H9 (cell line): ENCODE results near the gene FABP1. TPM values are rescaled to one million over a fixed set of nuclear protein-coding genes. Genes with fewer than 3 reads are reported as not detected.

ENCODE experiments used
- DNase-seq: peaks from one replicate; pipeline ENCODE4 v3.0.0-alpha.2; 2017
- H2AFZ ChIP-seq: one replicate; pipeline ENCODE4 v1.6.1; 2013; ENCODE audit warnings: mild to moderate bottlenecking, low read length, control low read depth, moderate library complexity
- H2AK5ac ChIP-seq: 2 replicates; pipeline ENCODE4 v1.6.1; 2013; ENCODE audit warnings: low read length, control low read depth, mixed read lengths; ENCODE audit not compliant: insufficient read length
- H2BK120ac ChIP-seq: one replicate; pipeline ENCODE4 v1.6.1; 2013; ENCODE audit warnings: low read depth, mild to moderate bottlenecking, low read length, control low read depth, inconsistent platforms; ENCODE audit not compliant: poor library complexity, severe bottlenecking
- H2BK12ac ChIP-seq: 2 replicates; pipeline ENCODE4 v1.6.1; 2013; ENCODE audit warnings: low read length, control low read depth, mixed read lengths, low read depth; ENCODE audit not compliant: insufficient read length
- H2BK15ac ChIP-seq: 2 replicates; pipeline ENCODE4 v1.6.1; 2013; ENCODE audit warnings: low read depth, low read length, control low read depth
- H2BK20ac ChIP-seq: one replicate; pipeline ENCODE4 v1.6.1; 2013; ENCODE audit warnings: low read depth, mild to moderate bottlenecking, low read length, control low read depth, inconsistent platforms; ENCODE audit not compliant: poor library complexity, severe bottlenecking
- H2BK5ac ChIP-seq: 2 replicates; pipeline ENCODE4 v1.6.1; 2013; ENCODE audit warnings: low read length, control low read depth, mixed read lengths; ENCODE audit not compliant: insufficient read length
- H3K14ac ChIP-seq: 2 replicates; pipeline ENCODE4 v1.6.1; 2013; ENCODE audit warnings: low read length, control low read depth; ENCODE audit not compliant: insufficient read depth
- H3K18ac ChIP-seq: 2 replicates; pipeline ENCODE4 v1.6.1; 2013; ENCODE audit warnings: low read depth, mild to moderate bottlenecking, mixed read lengths, low read length, control low read depth; ENCODE audit not compliant: insufficient read length
- H3K23ac ChIP-seq: 2 replicates; pipeline ENCODE4 v1.6.1; 2013; ENCODE audit warnings: low read length, control low read depth, mixed read lengths, low read depth; ENCODE audit not compliant: insufficient read length
- H3K23me2 ChIP-seq: 2 replicates; pipeline ENCODE4 v1.6.1; 2013; ENCODE audit warnings: low read depth, mild to moderate bottlenecking, mixed read lengths, low read length, control low read depth; ENCODE audit not compliant: insufficient read length, poor library complexity, severe bottlenecking
- H3K27ac ChIP-seq: 2 replicates; pipeline ENCODE4 v1.5.1; 2013; ENCODE audit warnings: low read length, control low read depth, mixed read lengths, low read depth; ENCODE audit not compliant: insufficient read length
- H3K27me3 ChIP-seq: 2 replicates; pipeline ENCODE4 v1.6.1; 2013; ENCODE audit warnings: low read length, control low read depth, inconsistent platforms; ENCODE audit not compliant: insufficient read depth
- H3K4ac ChIP-seq: 2 replicates; pipeline ENCODE4 v1.6.1; 2013; ENCODE audit warnings: low read depth, mild to moderate bottlenecking, control low read depth, inconsistent platforms, low read length, moderate library complexity
- H3K4me1 ChIP-seq: 2 replicates; pipeline ENCODE4 v1.6.1; 2013; ENCODE audit warnings: low read length, control low read depth, inconsistent platforms; ENCODE audit not compliant: insufficient read depth
- H3K4me2 ChIP-seq: 2 replicates; pipeline ENCODE4 v1.6.1; 2013; ENCODE audit warnings: low read length, control low read depth, mixed read lengths; ENCODE audit not compliant: insufficient read length, insufficient read depth
- H3K56ac ChIP-seq: 2 replicates; pipeline ENCODE4 v1.6.1; 2013; ENCODE audit warnings: low read depth, mild to moderate bottlenecking, mixed read lengths, low read length, control low read depth; ENCODE audit not compliant: insufficient read length
- H3K79me1 ChIP-seq: 2 replicates; pipeline ENCODE4 v1.6.1; 2013; ENCODE audit warnings: low read depth, mild to moderate bottlenecking, moderate library complexity, low read length, control low read depth, inconsistent platforms; ENCODE audit not compliant: insufficient read depth, poor library complexity, severe bottlenecking
- H3K79me2 ChIP-seq: 2 replicates; pipeline ENCODE4 v1.6.1; 2013; ENCODE audit warnings: low read length, control low read depth, inconsistent platforms; ENCODE audit not compliant: insufficient read depth
- H3K9ac ChIP-seq: 2 replicates; pipeline ENCODE4 v1.6.1; 2013; ENCODE audit warnings: low read length, control low read depth, mixed read lengths; ENCODE audit not compliant: insufficient read length; ENCODE audit errors: extremely low read depth
- H3K9me3 ChIP-seq: one replicate; pipeline ENCODE4 v1.6.1; 2013; ENCODE audit warnings: low read depth, low read length, inconsistent platforms; ENCODE audit not compliant: control insufficient read depth
- H3T11ph ChIP-seq: one replicate; pipeline ENCODE4 v1.6.1; 2013; ENCODE audit warnings: mild to moderate bottlenecking, low read length, control low read depth, inconsistent platforms
- H4K20me1 ChIP-seq: one replicate; pipeline ENCODE4 v1.6.1; 2013; ENCODE audit not compliant: control insufficient read depth, insufficient read length, insufficient read depth
- H4K5ac ChIP-seq: 2 replicates; pipeline ENCODE4 v1.6.1; 2013; ENCODE audit warnings: low read depth, mild to moderate bottlenecking, mixed read lengths, low read length, control low read depth; ENCODE audit not compliant: insufficient read length
- H4K8ac ChIP-seq: replicated peaks from 2 replicates; pipeline ENCODE4 v1.6.1; 2013; ENCODE audit warnings: low read length, control low read depth, mixed read lengths, low read depth; ENCODE audit not compliant: insufficient read length
- H4K91ac ChIP-seq: 2 replicates; pipeline ENCODE4 v1.6.1; 2013; ENCODE audit warnings: low read depth, mild to moderate bottlenecking, moderate library complexity, mixed read lengths, low read length, control low read depth; ENCODE audit not compliant: insufficient read length
- H3K27ac Mint-ChIP-seq, 3 experiments: 2 replicates in 2 of 3; 3 replicates in 1 of 3; pipeline ENCODE4 v1.8.0; 2020 to 2021; ENCODE audit warnings: mixed read lengths in 3 of 3, mild to moderate bottlenecking in 1 of 3, moderate library complexity in 1 of 3
- H3K27me3 Mint-ChIP-seq: 2 replicates; pipeline ENCODE4 v1.8.0; 2021; ENCODE audit warnings: low read depth, mild to moderate bottlenecking, moderate library complexity, mixed read lengths
- H3K36me3 Mint-ChIP-seq, 3 experiments: 2 replicates in 2 of 3; 3 replicates in 1 of 3; pipeline ENCODE4 v1.8.0; 2020 to 2021; ENCODE audit warnings: low read depth in 3 of 3, mixed read lengths in 3 of 3; ENCODE audit not compliant: insufficient read depth in 1 of 3
- H3K4me1 Mint-ChIP-seq, 2 experiments: 2 replicates each; pipeline ENCODE4 v1.8.0; 2020; ENCODE audit warnings: mixed read lengths in 2 of 2
- H3K4me3 Mint-ChIP-seq, 2 experiments: 2 replicates in 1 of 2; 3 replicates in 1 of 2; pipeline ENCODE4 v1.8.0; 2020 to 2021; ENCODE audit warnings: mild to moderate bottlenecking in 2 of 2, mixed read lengths in 2 of 2, moderate library complexity in 1 of 2
- H3K9me3 Mint-ChIP-seq, 2 experiments: 2 replicates in 1 of 2; 3 replicates in 1 of 2; pipeline ENCODE4 v1.8.0; 2020; ENCODE audit warnings: mild to moderate bottlenecking in 2 of 2, mixed read lengths in 2 of 2, moderate library complexity in 1 of 2
- CTCF ChIP-seq: fragments of 200-600 bp; sonication (generic); conservative IDR thresholded peaks from 3 replicates; pipeline ENCODE4 v1.8.0; 2021; ENCODE audit warnings: antibody characterized with exemption, mild to moderate bottlenecking
- total RNA-seq: library from RNA; stranded (reverse); gene quantifications from 2 replicates; pipeline ENCODE4 v1.2.1, GENCODE V29; 2021

The FABP1 gene
- total RNA-seq, 1 experiment from 2014 or later = not detected

GRCh38 chr2:88092773-88093172, 35.1 kb downstream of the FABP1 start:
- Histone ChIP-seq H2BK12ac (no peak overlapping the region), H3K27ac (no peak overlapping the region), H3K23me2 (no peaks in the 10 kb centered on the region), H3K79me2 (no peaks in the 10 kb centered on the region), H2BK5ac (no peak overlapping the region), H3K4me2 (no peak overlapping the region), H3K18ac (no peak overlapping the region), H3K56ac (no peak overlapping the region), H3K14ac (no peak overlapping the region), H4K5ac (no peak overlapping the region), H2BK15ac (no peak overlapping the region), H3K4me1 (no peaks in the 10 kb centered on the region; the same call in 1 of the 2 replicates), H2BK120ac (no peak overlapping the region), H3K9ac (no peak overlapping the region), H4K20me1 (no peaks in the 10 kb centered on the region), H2AK5ac (no peak overlapping the region), H3K79me1 (no peaks in the 10 kb centered on the region), H3T11ph (no peak overlapping the region), H2AFZ (no peak overlapping the region), H3K9me3 (no peaks in the 10 kb centered on the region), H3K4ac (no peak overlapping the region), H4K91ac (no peak overlapping the region), H3K27me3 (no peaks in the 10 kb centered on the region), H2BK20ac (no peak overlapping the region), H4K8ac (no peak overlapping the region), H3K23ac (no peak overlapping the region)
- no peaks in the 10 kb centered on the region for H3K36me3 Mint-ChIP-seq
- no peak overlapping the region for H3K27ac Mint-ChIP-seq
- no peaks in the 10 kb centered on the region for H3K27me3 Mint-ChIP-seq
- peaks cover 12 to 24% of the 10 kb centered on the region in 2 experiments for H3K4me1 Mint-ChIP-seq
- TF ChIP-seq CTCF = no peak
- no peak overlapping the region for H3K4me3 Mint-ChIP-seq
- no peak for DNase-seq
- H3K9me3 Mint-ChIP-seq = no peaks in the 10 kb centered on the region
